NCI-H1436 treated with DMSO at 0.1 percent for 48 hours (cell line): ENCODE results near the gene RANBP3.
"Not testable (repeated sequence)": the region's sequence is repeated elsewhere in the genome, so short reads cannot be mapped to it uniquely, and the experiment has no call there.

Source experiments
- DNase-seq: peaks from one replicate; lab custom pipeline; 2025; lab: John Stamatoyannopoulos, UW

Gene RANBP3

DNA sequence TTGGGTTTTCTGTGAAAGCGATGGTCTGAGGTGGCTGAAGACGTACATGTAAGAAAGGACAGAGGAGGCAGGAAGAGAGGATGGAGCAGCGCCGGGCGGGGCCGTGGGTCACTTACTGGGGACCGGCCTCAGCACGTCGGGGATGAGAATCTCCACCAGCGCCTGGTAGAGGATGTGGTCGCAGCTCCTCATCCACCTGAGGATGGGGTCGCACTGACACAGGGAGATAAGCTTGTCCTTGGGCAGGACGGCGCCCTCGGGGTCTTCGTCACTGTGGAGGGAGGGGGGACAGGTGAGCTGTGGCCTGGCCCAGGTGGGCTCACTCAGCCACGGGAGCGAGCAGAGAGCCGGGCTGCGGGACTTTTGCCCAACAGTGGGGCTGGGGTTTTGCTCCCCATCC lies 29.0 kb upstream of the RANBP3 start:
- no peak for DNase-seq

- not testable (repeated sequence) for DNase-seq
Measured at GRCh38 chr19:6006070-6006446, 28.1 kb upstream of the RANBP3 start.

DNA sequence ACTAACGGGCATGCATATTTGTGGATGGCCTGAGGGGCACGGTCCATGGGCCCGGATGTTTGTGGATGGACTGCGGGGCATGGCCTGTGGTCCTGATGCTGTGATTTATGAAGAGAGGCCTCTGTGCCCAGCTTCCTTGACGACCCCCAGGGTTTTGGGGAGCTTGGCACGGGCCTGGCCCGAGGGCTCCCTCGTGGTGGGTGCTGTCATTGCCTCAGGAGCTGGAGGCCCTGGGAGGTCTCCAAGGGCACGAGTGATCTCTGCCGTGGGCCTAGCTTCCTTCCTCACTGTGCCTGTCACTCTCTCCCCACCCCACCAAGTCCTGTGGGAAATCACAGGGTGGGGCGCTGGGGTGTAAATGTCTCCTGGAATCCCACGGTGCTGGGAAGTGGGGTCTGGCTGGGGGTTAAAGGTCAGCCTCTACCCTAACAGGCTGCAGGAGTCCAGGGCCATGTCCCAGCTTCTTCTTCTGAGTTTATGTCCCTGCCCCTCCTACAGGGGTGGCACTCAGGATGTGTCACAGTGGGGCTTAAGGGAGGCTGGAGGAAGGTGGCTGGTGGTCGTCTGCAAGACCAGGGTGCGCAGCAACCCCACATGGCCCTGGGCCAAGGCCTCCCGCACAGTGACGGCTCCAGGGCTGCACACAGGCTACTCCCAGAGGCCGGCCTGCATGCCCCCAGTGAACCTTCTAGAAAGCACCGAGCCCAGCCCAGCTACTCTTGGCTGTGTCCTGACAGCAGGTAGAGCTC lies 27.6 kb upstream of the RANBP3 start:
- no peak for DNase-seq

DNA sequence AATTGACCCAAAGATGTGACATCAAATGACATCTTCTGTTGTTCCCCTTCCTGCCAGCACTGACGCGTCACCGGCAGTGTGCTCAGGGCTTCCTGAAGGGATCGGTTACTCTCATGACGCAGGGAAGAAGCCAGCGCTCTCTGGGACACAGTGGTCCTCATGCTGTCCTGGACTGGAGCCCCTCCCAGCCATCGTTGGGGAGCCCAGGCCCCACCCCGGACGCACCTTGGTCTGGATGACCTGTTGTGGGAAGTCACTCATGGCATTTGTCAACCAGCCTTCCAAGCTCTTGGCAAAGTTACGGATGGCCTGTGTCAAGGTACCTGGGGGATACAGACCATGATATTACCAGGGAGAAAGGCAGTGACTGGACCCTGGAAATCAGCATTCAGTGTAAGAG lies 26.0 kb upstream of the RANBP3 start:
- DNase-seq: no peak

DNA sequence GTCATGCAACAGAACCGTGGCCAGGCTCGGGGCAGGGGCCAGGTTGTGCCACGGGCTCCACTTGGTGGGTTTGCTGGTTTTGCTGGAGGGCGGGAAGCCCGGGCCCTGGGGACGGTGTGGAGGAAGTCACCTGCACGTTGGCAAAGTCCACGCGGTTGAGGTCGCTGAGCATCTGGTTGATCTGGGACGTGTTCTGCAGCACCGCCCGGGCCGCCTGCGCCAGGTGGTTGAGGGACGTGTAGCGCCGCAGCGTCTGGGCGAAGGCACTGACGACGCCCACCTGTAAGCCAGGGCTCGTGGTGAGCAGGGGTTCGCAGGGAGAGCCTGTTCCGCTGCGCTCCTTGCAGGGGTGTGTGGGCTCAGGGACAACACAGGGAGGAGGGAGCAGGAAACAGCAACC lies 24.7 kb upstream of the RANBP3 start:
- no peak for DNase-seq

GRCh38 chr19:6000228-6000847 lies 22.4 kb upstream of the RANBP3 start:
- DNase-seq: no peak

DNA sequence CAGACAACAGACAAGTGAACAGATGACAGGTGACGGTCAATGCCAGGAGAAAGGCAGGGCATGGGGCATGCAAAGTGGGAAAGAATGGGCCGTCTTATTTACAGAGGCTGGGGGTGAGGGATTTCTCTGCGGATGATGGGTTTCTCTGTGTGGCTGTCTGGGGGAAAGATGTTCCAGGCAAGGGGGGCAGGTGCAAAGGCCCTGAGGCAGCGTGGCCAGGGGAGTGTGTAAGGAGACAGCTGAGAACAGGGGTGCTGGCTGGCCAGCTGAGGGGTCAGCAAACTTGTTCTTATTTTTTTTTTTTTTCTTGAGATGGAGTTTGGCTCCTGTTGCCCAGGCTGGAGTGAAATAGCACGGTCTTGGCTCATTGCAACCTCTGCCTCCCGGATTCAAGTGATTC lies 21.8 kb upstream of the RANBP3 start:
- DNase-seq: no peak

DNA sequence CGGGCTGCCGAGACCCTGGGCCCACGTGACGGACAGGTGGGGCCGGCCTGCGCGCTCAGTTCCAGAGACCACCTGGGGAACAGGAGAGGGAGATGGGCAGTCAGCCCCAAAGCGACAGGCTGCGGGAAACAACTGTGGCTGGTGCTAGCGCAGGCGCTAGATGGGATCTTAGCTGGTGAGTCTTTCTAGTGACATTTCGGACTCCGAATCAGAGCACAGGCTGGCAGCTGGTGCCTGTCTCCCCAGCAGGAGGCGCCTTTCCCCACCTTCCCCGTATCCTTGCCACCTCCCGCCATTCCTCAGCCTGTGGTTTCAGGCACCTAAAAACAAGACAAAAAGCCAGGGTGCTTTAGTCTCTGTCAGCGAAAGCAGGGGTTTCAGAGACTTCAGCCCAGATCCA lies 19.4 kb upstream of the RANBP3 start:
- no peak for DNase-seq

GRCh38 chr19:5996623-5997320 lies 18.8 kb upstream of the RANBP3 start:
- DNase-seq: no peak

- no peak for DNase-seq
Measured at GRCh38 chr19:5996102-5996501, 18.2 kb upstream of the RANBP3 start.

DNA sequence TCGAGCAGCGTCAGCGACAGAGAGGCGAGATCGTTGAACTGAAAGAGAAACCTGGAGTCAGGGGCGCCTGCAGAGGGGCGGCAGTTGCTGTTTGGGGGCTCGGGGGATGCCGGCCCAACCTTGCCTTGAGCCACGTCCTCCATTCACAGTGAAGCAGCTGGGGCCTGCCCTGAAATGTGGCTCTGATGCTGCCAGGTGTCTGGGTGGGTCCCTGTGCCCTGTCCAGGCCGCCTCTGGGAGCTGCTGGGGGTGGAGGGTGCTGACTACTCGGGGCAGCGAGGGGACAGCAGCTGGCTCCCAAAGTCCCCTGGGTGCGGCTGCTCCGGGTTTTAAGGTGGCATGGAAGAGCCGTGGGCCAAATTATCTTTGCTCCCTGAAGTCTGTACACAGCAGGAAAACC lies 17.7 kb upstream of the RANBP3 start:
- DNase-seq: no peak

DNA sequence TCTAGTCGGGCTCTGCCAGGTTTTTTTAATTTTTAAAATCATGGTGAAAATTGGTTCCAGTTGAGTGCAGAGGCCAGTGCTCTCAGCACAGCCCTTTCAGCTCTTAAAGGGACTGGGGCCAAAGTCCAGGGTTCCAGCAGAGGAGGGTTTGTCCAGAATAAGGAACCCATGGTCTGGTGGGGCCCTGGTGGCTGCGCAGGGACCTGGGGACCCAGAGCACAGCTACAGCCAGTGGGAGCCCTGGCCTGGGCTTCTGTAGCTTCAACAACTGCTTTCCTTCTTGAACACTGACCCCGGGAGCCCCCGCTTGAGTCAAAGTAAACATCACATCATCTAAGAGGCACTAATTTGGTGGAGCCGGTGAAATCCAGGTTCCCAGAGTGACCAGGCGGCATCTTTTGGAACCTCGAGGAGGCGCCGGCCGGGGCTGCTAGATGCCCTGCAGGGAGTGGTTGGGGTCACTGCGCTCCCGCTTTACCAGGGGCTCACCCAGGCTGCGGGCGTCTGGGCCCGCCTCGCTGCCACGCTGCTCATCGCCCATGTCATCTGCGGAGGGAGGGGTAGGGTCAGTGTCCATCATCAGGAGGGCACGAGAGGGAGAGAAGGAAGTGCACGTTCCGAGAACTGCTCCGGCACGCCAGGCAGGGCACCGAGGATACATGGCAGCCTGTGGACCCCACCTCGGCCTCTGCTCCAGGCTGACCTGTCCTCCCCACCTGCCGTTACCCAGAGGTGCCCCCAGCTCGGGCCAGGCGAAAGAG lies 16.6 kb upstream of the RANBP3 start:
- DNase-seq: no peak

DNA sequence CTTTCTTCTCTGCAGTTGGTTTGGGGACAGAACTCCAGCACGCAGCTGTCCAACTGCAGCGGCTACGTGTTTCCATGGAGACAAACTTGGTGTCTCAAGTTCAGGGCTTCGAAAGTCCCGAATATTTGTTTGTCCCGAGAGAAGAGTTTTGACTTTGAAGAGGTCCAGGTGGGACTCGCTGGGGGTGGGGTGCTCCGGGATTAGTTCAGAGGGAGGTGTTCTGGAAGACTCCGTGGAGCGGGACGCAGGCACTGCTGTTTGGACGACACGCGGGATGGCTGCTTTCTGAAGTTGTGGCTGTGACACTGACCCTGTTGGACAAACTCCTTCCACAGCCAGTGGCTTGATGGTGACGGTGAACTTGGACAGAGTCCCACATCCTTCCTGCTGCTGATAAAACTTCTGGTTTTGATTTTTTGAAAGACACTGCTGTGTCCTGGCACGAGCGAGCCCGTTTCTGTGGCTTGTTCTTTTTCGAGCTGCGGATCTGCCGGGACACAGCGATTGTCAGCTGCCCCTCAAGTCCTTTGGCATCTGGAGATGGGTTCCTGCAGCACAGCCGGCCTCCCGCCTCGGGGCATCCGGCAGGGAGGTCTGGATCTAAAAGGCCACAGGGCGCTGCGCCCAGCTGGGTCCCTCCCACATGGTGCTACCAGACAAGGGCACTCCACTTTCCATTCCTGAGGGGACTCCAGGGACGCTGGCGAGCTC lies 15.9 kb upstream of the RANBP3 start:
- DNase-seq: no peak

DNA sequence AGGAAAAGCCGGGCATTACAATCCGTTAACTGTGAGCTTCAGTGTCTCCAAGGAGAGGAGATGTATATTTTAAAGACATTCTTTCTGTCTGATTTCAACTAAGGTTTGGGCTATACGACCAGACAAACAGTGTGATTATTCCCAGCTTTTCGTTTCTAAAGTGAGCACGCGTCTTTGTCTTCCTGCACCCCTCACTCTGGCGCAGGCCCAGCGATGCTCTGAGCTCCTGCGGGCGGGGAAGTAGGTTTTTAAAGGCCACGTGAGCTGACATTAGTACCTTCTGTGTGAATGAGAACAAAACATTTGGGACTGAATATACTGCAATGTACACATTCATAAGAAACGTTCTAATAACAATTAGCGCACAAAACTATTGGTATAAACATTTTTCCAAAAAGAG lies 15.3 kb upstream of the RANBP3 start:
- no peak for DNase-seq

- no peak for DNase-seq
Measured at GRCh38 chr19:5992756-5993155, 14.8 kb upstream of the RANBP3 start.

- no peak for DNase-seq
Measured at GRCh38 chr19:5991244-5991838, 13.4 kb upstream of the RANBP3 start.

DNA sequence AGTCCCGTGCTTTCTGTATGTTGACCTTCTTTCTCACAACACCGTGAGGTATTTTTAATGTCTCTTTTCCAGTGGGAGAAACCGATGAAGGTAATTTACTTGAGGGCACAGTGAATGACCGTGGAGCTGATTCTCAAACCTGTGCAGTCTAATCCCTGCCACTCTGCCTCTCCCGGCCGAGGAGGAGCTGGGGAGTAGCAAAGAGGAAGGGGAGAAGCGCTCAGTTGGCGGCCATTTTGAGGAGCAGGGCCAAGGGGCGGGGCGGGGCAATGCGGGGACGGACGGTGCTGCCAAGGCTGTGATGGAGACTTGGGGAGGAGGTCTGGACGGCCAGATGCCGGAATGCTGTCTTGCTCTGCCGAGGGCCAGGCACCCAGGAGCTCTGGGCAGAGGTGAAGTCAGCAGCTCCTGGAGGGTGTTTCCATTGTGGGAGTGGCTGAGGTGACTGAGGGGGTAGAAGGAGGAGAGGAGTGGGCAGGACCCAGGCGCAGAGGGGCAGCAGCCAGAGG lies 12.4 kb upstream of the RANBP3 start:
- no peak for DNase-seq

GRCh38 chr19:5989388-5990074 lies 11.6 kb upstream of the RANBP3 start:
- DNase-seq: no peak

- no peak for DNase-seq
Measured at GRCh38 chr19:5988517-5989387, 10.8 kb upstream of the RANBP3 start.
